HG03159 (cell line): ENCODE results near the gene GPR148.

ENCODE experiments used
- ATAC-seq: cut with Tn5 transposase; IDR thresholded peaks from one replicate; pipeline ENCODE4 v1.9.1; 2021; ENCODE audit warnings: mild to moderate bottlenecking, moderate library complexity; ENCODE audit not compliant: unreplicated experiment

GPR148 gene

GRCh38 chr2:130768191-130768855, 39.5 kb downstream of the GPR148 start:
- no peak for ATAC-seq

GRCh38 chr2:130769343-130769907, 40.6 kb downstream of the GPR148 start:
- no peak for ATAC-seq

GRCh38 chr2:130776550-130776949, 47.7 kb downstream of the GPR148 start:
- ATAC-seq = no peak

GRCh38 chr2:130778781-130779180, 49.9 kb downstream of the GPR148 start:
- ATAC-seq = no peak
